OCI-LY7 (cell line): Measurements from ENCODE around the gene TCL1B. TPM values are rescaled to one million over a fixed set of nuclear protein-coding genes. Genes with fewer than 3 reads are reported as not detected.
A peak's percentile ranks its signal among the peaks of the same experiment; 100 is the strongest.

Experiments
- BruUV-seq: library from RNA; stranded (reverse); fragments of 400-500 nt; replicated peaks from 2 replicates; lab custom pipeline; 2021; lab: Mats Ljungman, UMichigan
- CTCF ChIA-PET: fragments of 300-600 bp; sonication (Branson Sonifier 250); formaldehyde crosslinking; loops from one replicate; lab custom pipeline; 2022; ENCODE audit warnings: antibody characterized with exemption; ENCODE audit not compliant: unreplicated experiment; lab: Charles Lee
- POLR2A ChIA-PET: fragments of 300-600 bp; sonication (Branson Sonifier 250); formaldehyde crosslinking; loops from one replicate; lab custom pipeline; 2022; ENCODE audit warnings: antibody characterized with exemption; lab: Charles Lee
- DNase-seq: peaks from one replicate; pipeline ENCODE4 v3.0.0-alpha.2; 2015; ENCODE audit warnings: low spot score
- H2AFZ ChIP-seq: fragments of 200-600 bp; sonication (generic), shearing (Covaris generic); 2 replicates; pipeline ENCODE4 v1.6.1; 2014; ENCODE audit warnings: mild to moderate bottlenecking, antibody characterized with exemption, low read length, moderate library complexity
- H3K27ac ChIP-seq: fragments of 200-600 bp; sonication (generic); 2 replicates; pipeline ENCODE4 v1.5.1; 2014; ENCODE audit warnings: mixed run types, low read depth, mild to moderate bottlenecking, moderate library complexity, low read length, inconsistent platforms; ENCODE audit not compliant: poor library complexity, severe bottlenecking
- H3K36me3 ChIP-seq: fragments of 200-600 bp; sonication (generic); 2 replicates; pipeline ENCODE4 v1.6.1; 2014; ENCODE audit warnings: mild to moderate bottlenecking, antibody characterized with exemption, low read length, moderate library complexity, mixed read lengths; ENCODE audit not compliant: insufficient read depth
- H3K4me1 ChIP-seq: fragments of 200-600 bp; sonication (generic); 2 replicates; pipeline ENCODE4 v1.5.1; 2014; ENCODE audit warnings: mild to moderate bottlenecking, low read length; ENCODE audit not compliant: insufficient read depth, poor library complexity, severe bottlenecking
- H3K4me2 ChIP-seq: fragments of 200-600 bp; sonication (generic); 2 replicates; pipeline ENCODE4 v1.6.1; 2014; ENCODE audit warnings: mild to moderate bottlenecking, low read length
- H3K4me3 ChIP-seq: fragments of 200-600 bp; sonication (generic); 2 replicates; pipeline ENCODE4 v1.5.1; 2014; ENCODE audit warnings: mild to moderate bottlenecking, low read depth, low read length; ENCODE audit not compliant: poor library complexity, severe bottlenecking
- H3K79me2 ChIP-seq: fragments of 200-600 bp; sonication (generic); 2 replicates; pipeline ENCODE4 v1.6.1; 2016; ENCODE audit warnings: low read depth, mild to moderate bottlenecking, low read length, moderate library complexity, mixed read lengths; ENCODE audit not compliant: insufficient read depth
- H3K9me2 ChIP-seq: fragments of 200-600 bp; sonication (generic); 2 replicates; pipeline ENCODE4 v1.6.1; 2016; ENCODE audit warnings: mild to moderate bottlenecking, low read length, mixed read lengths; ENCODE audit not compliant: insufficient read depth
- H3K9me3 ChIP-seq: fragments of 200-600 bp; sonication (generic); 2 replicates; pipeline ENCODE4 v1.6.1; 2014; ENCODE audit warnings: mild to moderate bottlenecking, mixed run types, low read length, mixed read lengths
- H4K20me1 ChIP-seq: fragments of 200-600 bp; sonication (generic); 2 replicates; pipeline ENCODE4 v1.6.1; 2014; ENCODE audit warnings: mild to moderate bottlenecking, antibody characterized with exemption, low read length, moderate library complexity, mixed read lengths; ENCODE audit not compliant: insufficient read depth
- EZH2phosphoT487 ChIP-seq: fragments of 200-600 bp; sonication (generic); IDR thresholded peaks from 2 replicates; pipeline ENCODE4 v1.6.1; 2018; ENCODE audit warnings: low read depth, borderline replicate concordance, mild to moderate bottlenecking, mixed run types, antibody characterized with exemption, low read length, moderate library complexity, mixed read lengths
- intact Hi-C: fragments of 100-400 bp; cut with micrococcal nuclease; formaldehyde crosslinking; loops from one replicate; pipeline ENCODE4 v1.10.0; 2022; ENCODE audit not compliant: unreplicated experiment
- total RNA-seq, 2 experiments: library from RNA; depleted of rRNA in 1 of 2; stranded (reverse); fragments of >200 nt in 1 of 2; shearing (Covaris generic) in 1 of 2; gene quantifications; 2 replicates each; pipeline ENCODE4 v1.2.3, GENCODE V29; 2014 to 2022
- TF ChIP-seq, protein P1 (sequence below): fragments of 200-600 bp; sonication (generic); conservative IDR thresholded peaks from 2 replicates; pipeline ENCODE4 v1.5.1; 2014; ENCODE audit warnings: mild to moderate bottlenecking, antibody characterized with exemption, low read length, moderate library complexity, mixed read lengths

TCL1B gene
- total RNA-seq, 2 experiments from 2014 or later = 5.6 to 75.2 TPM

DNA sequence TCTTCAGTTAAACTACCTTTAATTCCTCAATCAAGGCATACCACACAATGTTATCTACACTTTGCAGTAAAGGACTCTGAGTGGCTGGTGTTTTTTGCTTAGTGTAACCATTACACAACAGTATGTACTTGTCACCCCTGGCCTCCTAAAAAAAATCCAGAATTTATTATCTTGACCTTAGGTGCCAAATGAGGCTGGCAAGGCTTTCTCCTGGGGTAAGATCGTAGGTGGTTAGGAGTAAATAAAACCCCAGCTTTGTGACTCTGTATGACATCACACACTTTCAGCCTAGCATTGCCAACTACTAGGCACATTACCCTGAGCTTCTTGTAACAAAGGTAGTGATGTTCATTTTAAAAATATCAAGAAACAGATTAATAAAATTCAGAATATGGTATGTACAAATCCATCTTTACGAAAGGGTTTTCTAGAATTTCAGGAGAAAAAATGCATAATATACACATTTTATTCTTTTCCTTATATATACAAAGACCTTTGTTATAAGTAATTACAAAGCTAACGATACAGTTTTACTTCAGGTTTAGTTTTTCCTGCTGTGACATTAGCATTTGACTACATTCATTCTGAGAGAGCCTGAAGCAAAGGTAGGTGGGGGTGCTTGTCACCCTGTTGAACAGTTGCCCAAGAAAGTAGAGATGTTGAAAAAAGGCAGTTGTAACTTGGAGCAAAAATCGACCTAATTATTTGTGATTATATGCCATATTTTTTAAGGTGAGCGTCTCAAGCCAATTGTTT is 14.2 kb downstream of the TCL1B start:
- H3K9me3 ChIP-seq = no peaks in the 10 kb centered on the region
- DNase-seq = no peak
- no TSS peak for BruUV-seq
- ChIA-PET CTCF (no interaction called here), POLR2A (interaction anchor here (0.8 to 12.5 kb wide), 5 partner anchors 10 to 164 kb away, joined by 3 to 235 read pairs (median 11); no protein-coding TSS in a partner anchor)
- H4K20me1 ChIP-seq = no peaks in the 10 kb centered on the region
- peak overlapping the region; percentile 73 for H3K4me2 ChIP-seq
- peaks cover 8% of the 10 kb centered on the region; the same call in 1 of the 2 replicates for H3K36me3 ChIP-seq
- peak overlapping the region; percentile 100 for H3K27ac ChIP-seq
- intact Hi-C loops = no loop called here
- H3K9me2 ChIP-seq = no peaks in the 10 kb centered on the region
- H2AFZ ChIP-seq = peak overlapping the region; percentile 66; the same call in 1 of the 2 replicates
- peaks cover 99% of the 10 kb centered on the region for H3K4me1 ChIP-seq
- H3K79me2 ChIP-seq = no peaks in the 10 kb centered on the region
- no peak overlapping the region for H3K4me3 ChIP-seq
- no peak for TF ChIP-seq EZH2phosphoT487
- TF ChIP-seq, protein P1, sequence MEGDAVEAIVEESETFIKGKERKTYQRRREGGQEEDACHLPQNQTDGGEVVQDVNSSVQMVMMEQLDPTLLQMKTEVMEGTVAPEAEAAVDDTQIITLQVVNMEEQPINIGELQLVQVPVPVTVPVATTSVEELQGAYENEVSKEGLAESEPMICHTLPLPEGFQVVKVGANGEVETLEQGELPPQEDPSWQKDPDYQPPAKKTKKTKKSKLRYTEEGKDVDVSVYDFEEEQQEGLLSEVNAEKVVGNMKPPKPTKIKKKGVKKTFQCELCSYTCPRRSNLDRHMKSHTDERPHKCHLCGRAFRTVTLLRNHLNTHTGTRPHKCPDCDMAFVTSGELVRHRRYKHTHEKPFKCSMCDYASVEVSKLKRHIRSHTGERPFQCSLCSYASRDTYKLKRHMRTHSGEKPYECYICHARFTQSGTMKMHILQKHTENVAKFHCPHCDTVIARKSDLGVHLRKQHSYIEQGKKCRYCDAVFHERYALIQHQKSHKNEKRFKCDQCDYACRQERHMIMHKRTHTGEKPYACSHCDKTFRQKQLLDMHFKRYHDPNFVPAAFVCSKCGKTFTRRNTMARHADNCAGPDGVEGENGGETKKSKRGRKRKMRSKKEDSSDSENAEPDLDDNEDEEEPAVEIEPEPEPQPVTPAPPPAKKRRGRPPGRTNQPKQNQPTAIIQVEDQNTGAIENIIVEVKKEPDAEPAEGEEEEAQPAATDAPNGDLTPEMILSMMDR = no peak

DNA sequence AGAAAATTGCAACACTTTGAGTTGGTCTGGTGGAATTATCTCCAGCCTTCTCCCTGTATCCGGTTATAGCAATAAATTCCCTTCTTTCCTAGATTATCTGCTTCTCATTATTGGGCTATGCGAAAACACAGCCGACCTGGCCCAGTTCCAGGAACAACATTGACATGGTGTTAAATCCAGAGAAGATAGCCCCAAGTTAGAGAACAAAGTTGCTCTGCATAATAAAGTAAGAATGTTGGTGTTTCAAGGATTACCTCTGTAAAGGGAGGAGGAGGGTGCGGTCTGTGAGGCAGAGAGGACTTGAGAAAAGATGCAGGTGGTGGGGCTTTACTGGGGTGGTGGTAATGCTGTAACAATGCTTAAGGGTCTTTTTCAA is 15.6 kb downstream of the TCL1B start:
- H3K9me2 ChIP-seq = no peaks in the 10 kb centered on the region
- H2AFZ ChIP-seq = no peak overlapping the region
- no peak overlapping the region for H3K4me3 ChIP-seq
- no peaks in the 10 kb centered on the region for H3K79me2 ChIP-seq
- POLR2A ChIA-PET = interaction anchor here (1.0 to 1.7 kb wide), 3 partner anchors 10 to 56 kb away, joined by 3 to 11 read pairs (median 4); no protein-coding TSS in a partner anchor
- peaks cover 8% of the 10 kb centered on the region; the same call in 1 of the 2 replicates for H3K36me3 ChIP-seq
- H3K4me1 ChIP-seq = peaks cover 99% of the 10 kb centered on the region
- no TSS peak for BruUV-seq
- no peaks in the 10 kb centered on the region for H3K9me3 ChIP-seq
- no peak for TF ChIP-seq EZH2phosphoT487
- TF ChIP-seq, protein P1 = no peak
- H3K4me2 ChIP-seq = 0 out of 2 replicates have a peak overlapping the region, but pooled peaks have one; percentile 20
- intact Hi-C loops = no loop called here
- peak overlapping the region; percentile 69 for H3K27ac ChIP-seq
- CTCF ChIA-PET = no interaction called here
- no peaks in the 10 kb centered on the region for H4K20me1 ChIP-seq
- no peak for DNase-seq

DNA sequence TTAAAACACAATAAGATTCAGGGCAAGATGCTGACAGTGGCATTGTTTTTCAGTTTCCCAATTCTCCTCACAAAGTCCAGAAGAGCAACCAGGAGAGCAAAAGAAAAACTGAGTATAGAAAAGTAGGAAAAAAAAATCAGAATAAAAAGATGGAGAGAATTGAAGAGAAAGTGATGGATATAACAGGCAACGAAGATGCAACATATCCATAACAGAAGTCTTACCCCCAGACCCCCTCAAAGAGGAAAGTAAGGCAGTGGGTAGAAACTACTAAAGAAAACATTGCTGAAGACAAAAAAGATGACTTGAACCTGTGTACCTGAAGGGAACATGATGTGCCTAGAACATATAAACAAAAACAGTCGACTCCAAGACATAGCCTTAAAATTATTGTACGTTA is 17.1 kb downstream of the TCL1B start:
- CTCF ChIA-PET = no interaction called here
- BruUV-seq = no TSS peak
- no peak for TF ChIP-seq EZH2phosphoT487
- TF ChIP-seq, protein P1 = no peak
- H3K36me3 ChIP-seq = peaks cover 18% of the 10 kb centered on the region; the same call in 1 of the 2 replicates
- no peaks in the 10 kb centered on the region for H3K9me2 ChIP-seq
- no peak overlapping the region for H2AFZ ChIP-seq
- no peaks in the 10 kb centered on the region for H3K9me3 ChIP-seq
- DNase-seq = no peak
- peaks cover 94% of the 10 kb centered on the region for H3K4me1 ChIP-seq
- H3K4me3 ChIP-seq = no peak overlapping the region
- peak overlapping the region; percentile 69 for H3K27ac ChIP-seq
- peak overlapping the region; percentile 47; the same call in 1 of the 2 replicates for H3K4me2 ChIP-seq
- no peaks in the 10 kb centered on the region for H3K79me2 ChIP-seq
- POLR2A ChIA-PET = interaction anchor here (0.6 to 3.4 kb wide), 7 partner anchors 9 to 66 kb away, joined by 3 to 15 read pairs (median 4); no protein-coding TSS in a partner anchor
- no peaks in the 10 kb centered on the region for H4K20me1 ChIP-seq
- intact Hi-C loops = no loop called here
